Right ventricle myocardium superior (tissue), 1 donor: ENCODE data around the gene GABRP. TPM values are rescaled to one million over a fixed set of nuclear protein-coding genes. Genes with fewer than 3 reads are reported as not detected.
"Not testable (repeated sequence)": the region's sequence is repeated elsewhere in the genome, so short reads cannot be mapped to it uniquely, and the experiment has no call there.

Source experiments
- ATAC-seq: fragments of 200-7000 bp; cut with Tn5 transposase; one replicate; pipeline ENCODE4 v1.9.1; 2020; ENCODE audit warnings: mild to moderate bottlenecking; ENCODE audit not compliant: poor library complexity
- DNase-seq: peaks from one replicate; pipeline ENCODE4 v3.0.0-alpha.2; 2020
- intact Hi-C: fragments of 100-400 bp; cut with DNase I; formaldehyde crosslinking; loops from one replicate; pipeline ENCODE4 v1.11.2; 2022
- total RNA-seq: library from RNA; stranded (reverse); fragmentation: NEBNext Ultra II Directional; extraction: Animal tissue kit (Norgen Biotek cat#: 25700); gene quantifications from one replicate; pipeline ENCODE4 v1.2.1, GENCODE V29; 2021
- donor health status: DM: no; HTN: yes; CAD: no; lungs with severe emphysema.

Gene GABRP
- total RNA-seq, 1 donor from 2014 or later: 0.13 TPM

DNA sequence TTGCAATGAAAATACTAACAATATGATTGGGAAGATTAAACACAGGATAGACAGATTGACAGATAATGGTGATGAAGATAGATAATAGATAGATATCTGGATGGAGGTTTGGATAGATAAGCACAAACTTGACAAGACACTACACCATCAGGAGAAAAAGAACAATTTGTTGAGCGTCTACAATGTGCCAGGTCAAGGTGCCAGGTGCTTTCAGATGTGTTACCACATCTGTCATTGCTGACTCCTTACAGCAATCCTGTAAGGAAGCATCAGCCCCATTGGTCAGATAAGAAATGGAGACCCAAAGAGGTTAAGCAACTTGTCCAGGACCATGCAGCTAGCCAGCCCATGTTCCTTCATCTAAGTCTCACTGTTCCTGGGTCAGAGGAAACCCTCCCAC is 1.6 kb upstream of the GABRP start:
- DNase-seq: no peak
- intact Hi-C loops: no loop called here
- ATAC-seq: no peak

GRCh38 chr5:170782438-170782837 is 1.1 kb upstream of the GABRP start:
- DNase-seq: no peak
- intact Hi-C loops: no loop called here
- peak; percentile 16 for ATAC-seq

DNA sequence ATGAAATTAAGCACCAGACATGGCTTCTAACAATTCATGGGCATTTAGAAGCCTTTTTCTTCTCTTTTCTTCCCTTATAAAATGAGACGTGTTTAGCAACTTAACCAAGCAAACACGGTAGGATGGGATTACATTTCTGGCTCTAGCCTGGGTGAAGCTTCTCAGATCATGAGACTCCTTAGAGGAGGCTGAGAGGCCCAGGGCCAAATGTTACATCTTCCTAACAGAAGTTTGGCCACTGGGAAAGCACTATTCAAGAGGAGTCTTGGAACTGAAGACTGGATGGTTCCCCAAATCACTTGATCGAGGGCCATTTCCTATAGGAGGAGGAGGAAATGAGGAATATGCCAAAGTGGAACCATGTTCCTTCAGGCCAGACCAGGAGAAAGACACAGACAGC is 1.9 kb downstream of the GABRP start:
- intact Hi-C loops: no loop called here

GRCh38 chr5:170787216-170787615 is 3.7 kb downstream of the GABRP start:
- DNase-seq (no peak), ATAC-seq (no peak)
- intact Hi-C loops: no loop called here

More for the DNA sequence above, 1.9 kb downstream of the GABRP start:
- ATAC-seq (no peak), DNase-seq (no peak)

- intact Hi-C loops: no loop called here
- ATAC-seq: no peak
- DNase-seq: no peak
These were observed 5.2 kb downstream of the GABRP start for GRCh38 chr5:170788626-170789304.

DNA sequence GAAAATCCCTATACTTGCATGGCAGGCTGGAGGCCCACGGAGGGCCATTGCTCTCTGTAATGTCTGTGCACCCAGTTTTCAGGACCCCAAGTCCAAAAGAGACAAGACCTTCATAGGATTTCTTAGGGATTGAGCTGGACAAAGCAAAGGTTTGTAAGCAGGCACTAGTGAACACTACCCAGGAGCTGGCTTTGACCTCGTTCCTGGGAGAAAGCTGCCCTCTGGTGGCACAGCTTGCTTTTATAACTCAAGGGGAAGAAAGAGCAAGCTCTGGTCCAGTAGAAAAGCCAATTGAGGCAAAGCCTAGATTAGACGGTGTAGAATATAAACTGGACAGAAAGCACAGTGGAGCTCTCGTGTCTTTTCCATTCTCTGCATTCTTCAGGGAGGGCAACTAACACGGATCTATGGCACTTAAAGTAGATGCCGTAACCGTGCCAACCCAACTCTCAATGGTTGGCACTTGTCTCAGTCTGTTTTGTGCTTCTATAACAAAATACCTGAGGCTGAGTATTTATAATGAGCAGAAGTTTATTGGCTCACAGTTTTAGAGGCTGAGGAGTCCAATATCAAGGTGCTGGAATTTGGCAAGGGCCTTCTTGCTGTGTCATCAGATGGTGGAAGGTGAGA is 7.9 kb downstream of the GABRP start:
- peak; percentile 91 for ATAC-seq
- DNase-seq: peak; percentile 62
- intact Hi-C loops: loop anchor here (2.0 to 5.0 kb wide), 2 partner anchors 47 to 154 kb away; no protein-coding TSS in a partner anchor

GRCh38 chr5:170792878-170793277 is 9.4 kb downstream of the GABRP start:
- DNase-seq: no peak
- no peak for ATAC-seq
- intact Hi-C loops: loop anchor here (5.0 kb wide), 1 partner anchor 156 kb away; no protein-coding TSS in a partner anchor

- intact Hi-C loops: no loop called here
- ATAC-seq (no peak), DNase-seq (no peak)
These were observed 11.6 kb downstream of the GABRP start for GRCh38 chr5:170795154-170795553.

DNA sequence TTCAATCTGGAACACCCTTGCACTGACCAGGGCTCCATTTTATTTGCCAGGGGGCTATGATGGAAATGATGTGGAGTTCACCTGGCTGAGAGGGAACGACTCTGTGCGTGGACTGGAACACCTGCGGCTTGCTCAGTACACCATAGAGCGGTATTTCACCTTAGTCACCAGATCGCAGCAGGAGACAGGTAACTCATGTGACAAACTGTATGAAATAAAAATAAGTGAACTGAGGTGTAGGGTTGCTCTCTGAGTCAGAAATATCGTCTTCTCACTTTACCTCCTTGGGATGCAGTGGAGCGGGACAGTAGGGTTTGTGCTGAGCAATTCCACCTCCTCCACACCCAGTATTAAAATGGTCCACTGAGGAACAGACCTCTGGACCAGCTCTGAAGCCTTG is 22.1 kb downstream of the GABRP start:
- intact Hi-C loops: no loop called here
- no peak for ATAC-seq
- no peak for DNase-seq

DNA sequence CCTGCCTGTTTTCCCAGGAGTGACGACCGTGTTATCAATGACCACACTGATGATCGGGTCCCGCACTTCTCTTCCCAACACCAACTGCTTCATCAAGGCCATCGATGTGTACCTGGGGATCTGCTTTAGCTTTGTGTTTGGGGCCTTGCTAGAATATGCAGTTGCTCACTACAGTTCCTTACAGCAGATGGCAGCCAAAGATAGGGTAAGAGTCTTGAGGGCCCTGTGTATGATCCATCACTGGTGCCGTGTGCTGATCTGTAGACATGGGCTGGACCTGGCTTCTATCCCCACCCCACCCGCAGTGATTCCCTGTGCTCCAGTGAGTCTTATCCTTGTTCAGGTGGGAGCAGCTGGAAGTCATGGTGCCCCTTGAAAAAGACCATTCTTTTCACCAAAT is 26.0 kb downstream of the GABRP start:
- intact Hi-C loops: no loop called here
- DNase-seq: no peak
- ATAC-seq: no peak

GRCh38 chr5:170811719-170812118 is 28.2 kb downstream of the GABRP start:
- no peak for DNase-seq
- intact Hi-C loops: no loop called here

GRCh38 chr5:170813231-170813630 is 29.7 kb downstream of the GABRP start:
- no peak for DNase-seq
- no peak for ATAC-seq
- intact Hi-C loops: no loop called here

More at GRCh38 chr5:170811719-170812118, 28.2 kb downstream of the GABRP start:
- ATAC-seq: no peak

DNA sequence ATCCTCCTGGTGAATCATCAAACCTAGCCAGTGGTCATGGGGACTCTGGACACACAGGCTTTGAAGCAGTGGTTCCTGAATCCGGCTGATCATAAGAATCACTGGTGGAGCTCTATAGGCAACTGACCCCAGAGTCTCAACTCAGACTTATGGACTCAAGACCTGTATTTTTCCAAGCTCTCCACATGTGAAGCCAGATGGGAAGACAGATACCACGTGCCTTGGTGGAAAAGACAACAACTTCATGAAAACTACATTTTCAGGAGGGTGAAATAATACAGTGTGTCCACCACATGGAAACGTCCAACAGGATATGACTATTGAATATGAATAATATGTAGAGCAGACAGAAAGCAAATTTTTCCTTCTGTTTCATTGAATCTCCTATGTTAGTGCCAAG is 33.7 kb downstream of the GABRP start:
- intact Hi-C loops: no loop called here
- DNase-seq (no peak), ATAC-seq (no peak)

GRCh38 chr5:170818232-170818631 is 34.7 kb downstream of the GABRP start:
- intact Hi-C loops: no loop called here
- ATAC-seq (no peak), DNase-seq (no peak)

DNA sequence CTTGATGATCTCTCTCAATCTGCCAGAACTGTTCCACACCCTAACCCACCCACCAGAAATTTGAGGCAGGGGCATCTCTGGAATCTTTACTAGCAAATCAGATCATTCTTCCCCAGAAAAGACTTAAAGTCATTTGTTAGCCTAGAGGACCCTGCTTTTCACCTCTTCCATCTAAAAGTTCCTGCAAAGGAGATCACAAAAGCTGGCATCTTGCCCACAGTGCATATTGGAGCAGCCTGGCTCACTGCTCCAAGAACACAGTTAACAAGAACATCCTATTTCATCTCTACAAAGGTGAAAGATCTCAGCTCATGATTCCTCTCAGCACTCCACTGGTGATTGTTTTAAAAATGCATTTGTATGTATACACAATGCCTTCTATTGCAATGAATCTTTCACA is 36.3 kb downstream of the GABRP start:
- DNase-seq: no peak
- ATAC-seq: no peak
- intact Hi-C loops: no loop called here

GRCh38 chr5:170821257-170821800 is 37.8 kb downstream of the GABRP start:
- no peak for ATAC-seq
- no peak for DNase-seq
- intact Hi-C loops: no loop called here

DNA sequence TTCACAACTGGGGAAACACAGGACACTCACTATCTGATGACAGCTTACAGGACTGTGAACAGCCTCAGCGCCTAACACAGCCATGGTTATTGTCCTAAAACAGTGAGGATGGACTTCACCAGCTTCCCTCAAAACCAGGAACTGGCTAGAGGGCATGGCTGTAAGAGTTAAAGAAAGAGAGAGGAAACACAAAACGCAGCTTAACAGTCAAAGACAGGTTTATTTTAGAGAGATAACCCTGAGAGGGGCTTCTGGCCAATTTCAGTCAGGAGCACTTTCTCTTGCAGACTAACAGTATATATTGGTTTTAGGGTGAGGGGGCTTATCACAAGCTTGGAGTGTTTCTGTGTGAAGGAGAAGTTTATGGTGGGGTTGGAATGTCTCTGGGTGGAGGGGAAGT is 42.6 kb downstream of the GABRP start:
- ATAC-seq (no peak), DNase-seq (no peak)
- intact Hi-C loops: no loop called here

- ATAC-seq: no peak
- intact Hi-C loops: no loop called here
- no peak for DNase-seq
These were observed 48.7 kb downstream of the GABRP start for GRCh38 chr5:170832241-170832640.

DNA sequence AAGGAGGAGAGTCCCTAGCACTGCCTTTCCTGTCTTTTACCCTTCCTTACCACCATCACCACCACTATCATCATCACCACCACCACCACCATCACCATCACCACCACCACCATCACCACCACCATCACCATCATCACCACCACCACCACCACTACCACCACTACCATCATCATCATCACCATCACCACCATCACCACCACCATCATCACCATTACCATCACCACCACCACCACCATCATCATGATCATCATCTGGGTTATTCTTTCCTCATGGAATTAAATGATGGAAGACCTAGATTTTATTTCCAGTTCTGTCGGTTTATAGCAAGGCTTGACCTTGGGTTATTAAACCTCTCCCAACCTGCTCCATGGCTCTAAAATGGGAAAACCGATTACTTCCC is 50.5 kb downstream of the GABRP start:
- intact Hi-C loops, ATAC-seq: not testable (repeated sequence)

DNA sequence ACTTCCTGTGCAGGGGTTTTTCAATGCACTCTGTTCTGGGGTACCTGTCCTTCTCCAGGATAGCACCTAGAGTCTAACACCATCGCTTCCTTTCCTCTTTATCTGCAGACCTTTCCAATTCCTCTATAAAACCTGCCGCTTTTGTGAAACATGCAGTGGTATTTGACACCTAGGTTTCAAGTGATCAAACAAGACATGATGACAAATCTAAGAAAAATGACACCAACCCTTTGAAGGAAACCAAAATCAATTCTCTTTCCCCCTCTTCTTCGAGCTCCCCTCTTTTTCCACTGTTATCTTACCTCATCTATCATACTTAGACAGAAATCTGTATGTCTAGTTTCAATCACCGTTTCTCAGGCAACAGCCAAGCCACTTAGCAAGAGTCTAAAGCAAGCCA is 52.7 kb downstream of the GABRP start:
- DNase-seq: no peak
- intact Hi-C loops: no loop called here
- no peak for ATAC-seq

More for the DNA sequence above, 50.5 kb downstream of the GABRP start:
- not testable (repeated sequence) for DNase-seq
